ENCODE measurements around the gene SLC5A10. TPM values are rescaled to one million over a fixed set of nuclear protein-coding genes. Genes with fewer than 3 reads are reported as not detected.
A peak's percentile ranks its signal among the peaks of the same experiment; 100 is the strongest.

The SLC5A10 gene
- polyA plus RNA-seq (2013), result 1.1 TPM

DNA sequence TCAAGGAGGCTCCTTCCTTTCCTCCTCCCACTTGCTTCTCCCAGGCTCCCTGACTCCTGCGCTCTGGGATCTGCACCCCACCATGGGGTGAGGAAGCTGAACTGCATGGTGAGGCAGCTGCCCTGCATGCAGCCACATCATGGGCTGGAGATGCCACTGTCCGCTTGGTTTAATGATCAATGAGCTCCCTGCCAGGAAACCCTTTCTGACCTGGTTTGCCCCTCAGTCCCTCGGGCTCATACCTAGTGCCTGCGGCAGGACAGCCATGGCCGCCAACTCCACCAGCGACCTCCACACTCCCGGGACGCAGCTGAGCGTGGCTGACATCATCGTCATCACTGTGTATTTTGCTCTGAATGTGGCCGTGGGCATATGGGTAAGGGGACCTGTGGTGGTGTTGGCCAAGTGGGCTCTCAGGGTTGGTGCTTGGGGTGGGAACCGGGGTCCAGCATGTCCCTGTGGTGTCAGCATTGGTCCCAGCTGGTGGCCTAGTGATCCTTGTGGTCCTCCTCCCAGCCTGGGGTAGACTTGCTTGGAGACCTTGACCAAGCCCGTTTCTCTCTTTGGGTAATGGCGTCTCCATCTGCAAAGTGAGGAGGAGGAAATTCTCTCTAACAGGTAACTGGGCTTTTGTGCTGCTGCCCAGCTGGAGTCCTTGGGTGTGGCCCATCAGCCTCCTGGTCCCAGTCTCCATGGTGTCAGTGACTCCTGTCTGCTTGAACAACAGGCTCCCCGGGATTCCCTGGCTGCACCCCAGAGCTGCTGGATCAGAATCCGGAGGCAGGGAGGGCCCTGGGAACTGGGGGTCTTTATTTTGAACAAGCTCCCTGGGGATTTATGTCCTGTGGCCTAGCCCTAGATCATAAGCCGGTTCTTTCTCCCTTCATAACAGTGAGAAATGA lies at the start of gene SLC5A10:
TSS of gene SLC5A10 (plus strand) at position 225 of the 902 bp plus-strand sequence. CDS start at position 266, 41 bp downstream.
- Histone ChIP-seq H3K36me3 (ENCODE audit: control insufficient read depth in 4 of 4, insufficient read depth in 4 of 4, low read length in 3 of 4) (no peaks in the 10 kb centered on the region), H3K4me1 (ENCODE audit: control extremely low read depth in 1 of 4, control insufficient read depth in 4 of 4, insufficient read depth in 4 of 4, low read length in 3 of 4) (peaks cover 0 to 6% (median 0%) of the 10 kb centered on the region in 4 experiments), H3K4me3 (ENCODE audit: control insufficient read depth in 1 of 7, extremely low read depth in 1 of 7, insufficient read depth in 4 of 7, low read depth in 2 of 7, low read length in 6 of 7) (no peak within 1 kb of the TSS), H3K27ac (ENCODE audit: insufficient read depth in 1 of 2, low read depth in 1 of 2, low read length in 2 of 2, poor library complexity in 1 of 2, severe bottlenecking in 2 of 2) (no peak within 1 kb of the TSS), H3K9me3 (ENCODE audit: control extremely low read depth in 1 of 5, control insufficient read depth in 4 of 5, insufficient read depth in 2 of 5, low read depth in 1 of 5, low read length in 4 of 5) (no peaks in the 10 kb centered on the region), H3K27me3 (replicated peaks in 2 of 5; ENCODE audit: control insufficient read depth in 4 of 5, insufficient read depth in 5 of 5, low read length in 4 of 5) (no peaks in the 10 kb centered on the region)
- WGBS (ENCODE audit: insufficient coverage), result 91% methylated on average over 11 of the region's 17 CpGs
- POLR2A ChIA-PET, result interaction anchor here (0.8 kb wide), 1 partner anchor 102 kb away, joined by 3 read pairs; no protein-coding TSS in a partner anchor
- CTCF ChIA-PET, result interaction anchor here (0.6 to 1.4 kb wide), 3 partner anchors 9 to 77 kb away, joined by 3 to 7 read pairs (median 3); no protein-coding TSS in a partner anchor
- DNase-seq, result no peak

- H3K4me3 ChIP-seq (ENCODE audit: control insufficient read depth in 1 of 7, extremely low read depth in 1 of 7, insufficient read depth in 4 of 7, low read depth in 2 of 7, low read length in 6 of 7), result no peak overlapping the region
- no peak overlapping the region for H3K27ac ChIP-seq (ENCODE audit: insufficient read depth in 1 of 2, low read depth in 1 of 2, low read length in 2 of 2, poor library complexity in 1 of 2, severe bottlenecking in 2 of 2)
- POLR2A ChIA-PET, result no interaction called here
- peaks cover 0 to 30% (median 11%) of the 10 kb centered on the region in 4 experiments for H3K36me3 ChIP-seq (ENCODE audit: control insufficient read depth in 4 of 4, insufficient read depth in 4 of 4, low read length in 3 of 4)
- CTCF ChIA-PET, result interaction anchor here (1.6 kb wide), 1 partner anchor 13 kb away, joined by 3 read pairs; no protein-coding TSS in a partner anchor
- 96% methylated on average over 4 of the region's 5 CpGs for WGBS (ENCODE audit: insufficient coverage)
- peaks cover 5 to 27% (median 24%) of the 10 kb centered on the region in 4 experiments for H3K4me1 ChIP-seq (ENCODE audit: control extremely low read depth in 1 of 4, control insufficient read depth in 4 of 4, insufficient read depth in 4 of 4, low read length in 3 of 4)
- H3K27me3 ChIP-seq (replicated peaks in 2 of 5; ENCODE audit: control insufficient read depth in 4 of 5, insufficient read depth in 5 of 5, low read length in 4 of 5), result no peaks in the 10 kb centered on the region
- no peaks in the 10 kb centered on the region for H3K9me3 ChIP-seq (ENCODE audit: control extremely low read depth in 1 of 5, control insufficient read depth in 4 of 5, insufficient read depth in 2 of 5, low read depth in 1 of 5, low read length in 4 of 5)
- DNase-seq, result no peak
These were observed 47.5 kb upstream of the SLC5A10 start for GRCh38 chr17:18904482-18904881.

- ChIA-PET CTCF (no interaction called here), POLR2A (no interaction called here)
- peaks cover 0 to 30% (median 13%) of the 10 kb centered on the region in 4 experiments for H3K36me3 ChIP-seq (ENCODE audit: control insufficient read depth in 4 of 4, insufficient read depth in 4 of 4, low read length in 3 of 4)
These were observed 46.7 kb upstream of the SLC5A10 start for GRCh38 chr17:18905226-18905625.

DNA sequence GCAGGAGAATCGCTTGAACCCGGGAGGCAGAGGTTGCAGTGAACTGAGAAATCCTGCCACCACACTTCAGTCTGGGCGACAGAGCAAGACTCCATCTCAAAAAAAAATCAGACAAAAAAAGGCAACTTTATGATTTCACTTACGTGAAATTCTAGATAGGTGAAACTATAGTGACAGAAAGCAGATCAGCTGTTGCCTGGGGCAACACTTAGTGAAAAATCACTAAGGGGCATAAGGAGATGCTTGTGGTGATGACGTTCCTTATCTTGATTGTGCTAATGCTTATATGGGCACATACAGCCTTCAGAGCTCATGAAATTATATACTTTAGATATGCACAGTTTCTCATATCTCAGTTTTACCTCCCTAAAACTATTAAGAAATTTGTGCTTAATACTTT lies 41.6 kb upstream of the SLC5A10 start:
- Histone ChIP-seq H3K27ac (ENCODE audit: insufficient read depth in 1 of 2, low read depth in 1 of 2, low read length in 2 of 2, poor library complexity in 1 of 2, severe bottlenecking in 2 of 2) (no peak overlapping the region), H3K27me3 (replicated peaks in 2 of 5; ENCODE audit: control insufficient read depth in 4 of 5, insufficient read depth in 5 of 5, low read length in 4 of 5) (no peaks in the 10 kb centered on the region), H3K4me1 (ENCODE audit: control extremely low read depth in 1 of 4, control insufficient read depth in 4 of 4, insufficient read depth in 4 of 4, low read length in 3 of 4) (no peaks in the 10 kb centered on the region), H3K9me3 (ENCODE audit: control extremely low read depth in 1 of 5, control insufficient read depth in 4 of 5, insufficient read depth in 2 of 5, low read depth in 1 of 5, low read length in 4 of 5) (no peaks in the 10 kb centered on the region), H3K36me3 (ENCODE audit: control insufficient read depth in 4 of 4, insufficient read depth in 4 of 4, low read length in 3 of 4) (peaks cover 3 to 39% (median 25%) of the 10 kb centered on the region in 4 experiments), H3K4me3 (ENCODE audit: control insufficient read depth in 1 of 7, extremely low read depth in 1 of 7, insufficient read depth in 4 of 7, low read depth in 2 of 7, low read length in 6 of 7) (no peak overlapping the region)
- ChIA-PET POLR2A (no interaction called here), CTCF (interaction anchor here (0.5 to 1.6 kb wide), 3 partner anchors 10 to 21 kb away, joined by 3 read pairs; no protein-coding TSS in a partner anchor)
- WGBS (ENCODE audit: insufficient coverage), result 96% methylated on average over 4 of the region's 5 CpGs
- no peak for DNase-seq

More at GRCh38 chr17:18905226-18905625, 46.7 kb upstream of the SLC5A10 start:
- Histone ChIP-seq H3K27ac (ENCODE audit: insufficient read depth in 1 of 2, low read depth in 1 of 2, low read length in 2 of 2, poor library complexity in 1 of 2, severe bottlenecking in 2 of 2) (no peak overlapping the region), H3K27me3 (replicated peaks in 2 of 5; ENCODE audit: control insufficient read depth in 4 of 5, insufficient read depth in 5 of 5, low read length in 4 of 5) (no peaks in the 10 kb centered on the region), H3K4me1 (ENCODE audit: control extremely low read depth in 1 of 4, control insufficient read depth in 4 of 4, insufficient read depth in 4 of 4, low read length in 3 of 4) (peaks cover 5 to 25% (median 22%) of the 10 kb centered on the region in 4 experiments), H3K9me3 (ENCODE audit: control extremely low read depth in 1 of 5, control insufficient read depth in 4 of 5, insufficient read depth in 2 of 5, low read depth in 1 of 5, low read length in 4 of 5) (no peaks in the 10 kb centered on the region), H3K4me3 (ENCODE audit: control insufficient read depth in 1 of 7, extremely low read depth in 1 of 7, insufficient read depth in 4 of 7, low read depth in 2 of 7, low read length in 6 of 7) (no peak overlapping the region)
- WGBS (ENCODE audit: insufficient coverage), result no CpG with 5 or more reads among the region's 5 CpGs
- no peak for DNase-seq

- Histone ChIP-seq H3K27me3 (replicated peaks in 2 of 5; ENCODE audit: control insufficient read depth in 4 of 5, insufficient read depth in 5 of 5, low read length in 4 of 5) (no peaks in the 10 kb centered on the region), H3K36me3 (ENCODE audit: control insufficient read depth in 4 of 4, insufficient read depth in 4 of 4, low read length in 3 of 4) (peaks cover 3 to 42% (median 26%) of the 10 kb centered on the region in 4 experiments), H3K9me3 (ENCODE audit: control extremely low read depth in 1 of 5, control insufficient read depth in 4 of 5, insufficient read depth in 2 of 5, low read depth in 1 of 5, low read length in 4 of 5) (no peaks in the 10 kb centered on the region), H3K27ac (ENCODE audit: insufficient read depth in 1 of 2, low read depth in 1 of 2, low read length in 2 of 2, poor library complexity in 1 of 2, severe bottlenecking in 2 of 2) (no peak overlapping the region), H3K4me1 (ENCODE audit: control extremely low read depth in 1 of 4, control insufficient read depth in 4 of 4, insufficient read depth in 4 of 4, low read length in 3 of 4) (no peaks in the 10 kb centered on the region), H3K4me3 (ENCODE audit: control insufficient read depth in 1 of 7, extremely low read depth in 1 of 7, insufficient read depth in 4 of 7, low read depth in 2 of 7, low read length in 6 of 7) (no peak overlapping the region)
- CTCF ChIA-PET, result interaction anchor here (0.5 to 1.6 kb wide), 3 partner anchors 10 to 21 kb away, joined by 3 read pairs; no protein-coding TSS in a partner anchor
- no peak for DNase-seq
- WGBS (ENCODE audit: insufficient coverage), result 100% methylated on average over 6 of the region's 6 CpGs
- POLR2A ChIA-PET, result no interaction called here
These were observed 41.1 kb upstream of the SLC5A10 start for GRCh38 chr17:18910881-18911280.

DNA sequence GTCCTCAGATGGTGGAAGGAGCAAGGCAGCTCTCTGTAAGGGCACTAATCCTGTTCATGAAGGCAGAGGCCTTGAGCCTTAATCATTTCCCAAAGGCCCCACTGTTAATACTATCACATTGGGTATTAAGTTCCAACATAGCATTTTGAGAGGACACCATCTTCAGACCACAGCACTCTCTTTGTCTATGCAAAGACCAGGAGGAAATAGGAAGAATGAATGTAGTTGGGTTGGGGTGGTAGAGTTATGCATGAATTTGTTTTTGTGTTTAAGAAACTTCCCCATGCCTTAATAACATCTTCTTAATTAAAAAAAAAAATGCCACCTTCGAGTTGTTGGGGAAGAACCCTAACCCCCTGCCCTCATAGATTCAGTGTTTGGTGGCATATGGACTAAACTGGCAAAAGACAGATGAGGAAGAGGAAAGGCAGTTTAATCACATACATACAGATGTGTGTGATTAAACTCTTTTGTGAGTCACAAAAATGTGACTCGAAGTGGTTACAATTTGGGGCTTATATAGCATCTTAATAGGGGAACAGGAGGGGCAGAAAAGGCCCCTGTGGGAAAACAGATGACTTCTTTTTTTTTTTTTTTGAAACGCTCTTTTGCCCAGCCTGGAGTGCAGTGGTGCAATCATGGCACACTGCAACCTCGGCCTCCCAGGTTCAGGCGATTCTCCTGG lies 35.0 kb upstream of the SLC5A10 start:
- POLR2A ChIA-PET, result no interaction called here
- CTCF ChIA-PET, result interaction anchor here (0.7 to 0.9 kb wide), 2 partner anchors 13 to 39 kb away, joined by 3 read pairs; no protein-coding TSS in a partner anchor
- WGBS (ENCODE audit: insufficient coverage), result 0% methylated on average over 1 of the region's 5 CpGs
- Histone ChIP-seq H3K4me3 (ENCODE audit: control insufficient read depth in 1 of 7, extremely low read depth in 1 of 7, insufficient read depth in 4 of 7, low read depth in 2 of 7, low read length in 6 of 7) (no peak overlapping the region), H3K36me3 (ENCODE audit: control insufficient read depth in 4 of 4, insufficient read depth in 4 of 4, low read length in 3 of 4) (peaks cover 3 to 22% (median 14%) of the 10 kb centered on the region in 4 experiments), H3K4me1 (ENCODE audit: control extremely low read depth in 1 of 4, control insufficient read depth in 4 of 4, insufficient read depth in 4 of 4, low read length in 3 of 4) (peaks cover 11 to 36% (median 25%) of the 10 kb centered on the region in 4 experiments), H3K9me3 (ENCODE audit: control extremely low read depth in 1 of 5, control insufficient read depth in 4 of 5, insufficient read depth in 2 of 5, low read depth in 1 of 5, low read length in 4 of 5) (no peaks in the 10 kb centered on the region), H3K27ac (ENCODE audit: insufficient read depth in 1 of 2, low read depth in 1 of 2, low read length in 2 of 2, poor library complexity in 1 of 2, severe bottlenecking in 2 of 2) (peak overlapping the region in 1 of 2 experiments; percentile 56), H3K27me3 (replicated peaks in 2 of 5; ENCODE audit: control insufficient read depth in 4 of 5, insufficient read depth in 5 of 5, low read length in 4 of 5) (no peaks in the 10 kb centered on the region)
- peak; percentile 76 to 97 (median 95) for DNase-seq

Data from common myeloid progenitor, CD34-positive (primary cell).